ENCODE results near the gene USP3. TPM values are rescaled to one million over a fixed set of nuclear protein-coding genes. Genes with fewer than 3 reads are reported as not detected.

USP3 gene
- total RNA-seq, 1 experiment from 2014 or later, result 70.2 TPM

GRCh38 chr15:63489352-63489751 is 15.0 kb upstream of the USP3 start:
- Mint-ChIP-seq H3K4me1 (ENCODE audit: insufficient read depth, unreplicated experiment) (peaks cover 26% of the 10 kb centered on the region), H3K4me3 (ENCODE audit: unreplicated experiment) (no peak overlapping the region), H3K27me3 (ENCODE audit: insufficient read depth, unreplicated experiment) (no peaks in the 10 kb centered on the region), H3K27ac (ENCODE audit: low read depth, unreplicated experiment) (no peak overlapping the region), H3K36me3 (ENCODE audit: insufficient read depth, unreplicated experiment) (no peaks in the 10 kb centered on the region), H3K9me3 (ENCODE audit: unreplicated experiment) (no peaks in the 10 kb centered on the region)
- intact Hi-C loops (cut with micrococcal nuclease), result no loop called here
- DNase-seq (ENCODE audit: unreplicated experiment), result no peak
- no peak for TF ChIP-seq CTCF (IDR thresholded peaks at IDR 0.05; ENCODE audit: unreplicated experiment)
- POLR2A ChIA-PET, result interaction anchor here (3.8 kb wide), 1 partner anchor 14 kb away, joined by 28 read pairs; the partner anchor contains the start of gene USP3
- CTCF ChIA-PET, result interaction anchor here (0.7 to 1.1 kb wide), 2 partner anchors 9 to 85 kb away, joined by 3 to 6 read pairs; no protein-coding TSS in a partner anchor
- no TSS peak for BruUV-seq (replicated peaks)

GRCh38 chr15:63490345-63491034 is 13.9 kb upstream of the USP3 start:
- intact Hi-C loops (cut with micrococcal nuclease), result no loop called here
- H3K9me3 Mint-ChIP-seq (ENCODE audit: unreplicated experiment), result no peaks in the 10 kb centered on the region
- no peak for DNase-seq (ENCODE audit: unreplicated experiment)
- no peaks in the 10 kb centered on the region for H3K27me3 Mint-ChIP-seq (ENCODE audit: insufficient read depth, unreplicated experiment)
- H3K4me3 Mint-ChIP-seq (ENCODE audit: unreplicated experiment), result no peak overlapping the region
- no peak overlapping the region for H3K27ac Mint-ChIP-seq (ENCODE audit: low read depth, unreplicated experiment)
- POLR2A ChIA-PET, result no interaction called here
- CTCF ChIA-PET, result interaction anchor here (1.1 kb wide), 1 partner anchor 8 kb away, joined by 3 read pairs; no protein-coding TSS in a partner anchor
- BruUV-seq (replicated peaks), result no TSS peak
- no peaks in the 10 kb centered on the region for H3K36me3 Mint-ChIP-seq (ENCODE audit: insufficient read depth, unreplicated experiment)
- H3K4me1 Mint-ChIP-seq (ENCODE audit: insufficient read depth, unreplicated experiment), result peaks cover 31% of the 10 kb centered on the region
- TF ChIP-seq CTCF (IDR thresholded peaks at IDR 0.05; ENCODE audit: unreplicated experiment), result no peak

GRCh38 chr15:63491116-63491827 is 13.1 kb upstream of the USP3 start:
- Mint-ChIP-seq H3K27me3 (ENCODE audit: insufficient read depth, unreplicated experiment) (no peaks in the 10 kb centered on the region), H3K4me3 (ENCODE audit: unreplicated experiment) (no peak overlapping the region), H3K27ac (ENCODE audit: low read depth, unreplicated experiment) (no peak overlapping the region), H3K4me1 (ENCODE audit: insufficient read depth, unreplicated experiment) (peaks cover 30% of the 10 kb centered on the region), H3K36me3 (ENCODE audit: insufficient read depth, unreplicated experiment) (no peaks in the 10 kb centered on the region), H3K9me3 (ENCODE audit: unreplicated experiment) (no peaks in the 10 kb centered on the region)
- TF ChIP-seq CTCF (IDR thresholded peaks at IDR 0.05; ENCODE audit: unreplicated experiment), result no peak
- intact Hi-C loops (cut with micrococcal nuclease), result no loop called here
- ChIA-PET CTCF (interaction anchor here (0.6 kb wide), 1 partner anchor 54 kb away, joined by 3 read pairs; no protein-coding TSS in a partner anchor), POLR2A (interaction anchor here (2.6 kb wide), 1 partner anchor 8 kb away, joined by 20 read pairs; no protein-coding TSS in a partner anchor)
- no TSS peak for BruUV-seq (replicated peaks)
- no peak for DNase-seq (ENCODE audit: unreplicated experiment)

- Mint-ChIP-seq H3K27ac (ENCODE audit: low read depth, unreplicated experiment) (no peak overlapping the region), H3K36me3 (ENCODE audit: insufficient read depth, unreplicated experiment) (no peaks in the 10 kb centered on the region), H3K9me3 (ENCODE audit: unreplicated experiment) (no peaks in the 10 kb centered on the region), H3K4me1 (ENCODE audit: insufficient read depth, unreplicated experiment) (peaks cover 30% of the 10 kb centered on the region), H3K27me3 (ENCODE audit: insufficient read depth, unreplicated experiment) (no peaks in the 10 kb centered on the region), H3K4me3 (ENCODE audit: unreplicated experiment) (no peak overlapping the region)
- intact Hi-C loops (cut with micrococcal nuclease), result no loop called here
- DNase-seq (ENCODE audit: unreplicated experiment), result no peak
- TF ChIP-seq CTCF (IDR thresholded peaks at IDR 0.05; ENCODE audit: unreplicated experiment), result no peak
- ChIA-PET CTCF (interaction anchor here (0.6 to 1.5 kb wide), 5 partner anchors 25 to 108 kb away, joined by 3 to 4 read pairs (median 3); no protein-coding TSS in a partner anchor), POLR2A (interaction anchor here (1.0 to 2.6 kb wide), 5 partner anchors 8 to 341 kb away, joined by 3 to 20 read pairs (median 3); partner anchors contain the start of gene USP3)
- BruUV-seq (replicated peaks), result no TSS peak
Measured at GRCh38 chr15:63491979-63492378, 12.4 kb upstream of the USP3 start.

Data from MCF 10A (cell line).